DOHH2 (cell line): ENCODE data around the gene TULP4.

Experiments used
- EZH2phosphoT487 ChIP-seq: fragments of 200-600 bp; sonication (generic); IDR thresholded peaks from 2 replicates; pipeline ENCODE4 v1.6.1; 2017; ENCODE audit warnings: borderline replicate concordance, mild to moderate bottlenecking, antibody characterized with exemption, low read length, moderate library complexity, mixed read lengths
- TF ChIP-seq, protein P1 (sequence below): fragments of 200-600 bp; sonication (generic); IDR thresholded peaks from one replicate; pipeline ENCODE4 v1.5.1; 2014; ENCODE audit warnings: antibody characterized with exemption, mild to moderate bottlenecking, low read depth, low read length; ENCODE audit not compliant: poor library complexity, severe bottlenecking

DNA sequence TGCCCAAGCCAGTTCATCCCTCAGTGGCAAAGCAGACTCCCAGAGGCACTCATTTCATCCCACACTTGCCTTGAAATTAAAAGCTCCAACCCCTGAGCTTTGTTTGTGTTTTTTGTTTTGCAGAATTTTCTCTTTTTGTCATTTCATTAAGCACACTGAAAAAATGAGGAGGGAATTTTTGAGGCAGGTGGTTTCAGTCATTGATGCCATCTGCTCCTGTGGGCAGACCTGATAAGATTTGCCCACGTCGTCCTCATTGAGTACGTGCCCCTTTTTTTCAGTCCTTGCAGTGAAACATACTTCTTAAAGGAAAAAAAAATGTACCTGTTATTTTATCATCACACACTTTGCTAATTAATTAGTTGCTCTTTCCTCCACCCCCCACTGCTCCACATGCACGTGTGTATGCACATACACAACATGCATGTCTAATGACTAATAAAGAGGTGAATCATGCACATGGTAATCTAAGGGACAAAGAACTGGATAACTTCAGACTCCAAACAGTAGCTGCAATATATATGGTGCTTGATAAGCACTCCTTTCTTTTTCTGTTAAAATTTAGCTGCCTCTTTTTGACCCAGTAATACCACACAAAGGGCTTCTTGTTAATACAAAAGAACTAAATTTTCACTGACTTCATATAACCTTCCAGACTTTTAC lies 145.5 kb downstream of the TULP4 start:
- no peak for TF ChIP-seq EZH2phosphoT487
- TF ChIP-seq, protein P1, sequence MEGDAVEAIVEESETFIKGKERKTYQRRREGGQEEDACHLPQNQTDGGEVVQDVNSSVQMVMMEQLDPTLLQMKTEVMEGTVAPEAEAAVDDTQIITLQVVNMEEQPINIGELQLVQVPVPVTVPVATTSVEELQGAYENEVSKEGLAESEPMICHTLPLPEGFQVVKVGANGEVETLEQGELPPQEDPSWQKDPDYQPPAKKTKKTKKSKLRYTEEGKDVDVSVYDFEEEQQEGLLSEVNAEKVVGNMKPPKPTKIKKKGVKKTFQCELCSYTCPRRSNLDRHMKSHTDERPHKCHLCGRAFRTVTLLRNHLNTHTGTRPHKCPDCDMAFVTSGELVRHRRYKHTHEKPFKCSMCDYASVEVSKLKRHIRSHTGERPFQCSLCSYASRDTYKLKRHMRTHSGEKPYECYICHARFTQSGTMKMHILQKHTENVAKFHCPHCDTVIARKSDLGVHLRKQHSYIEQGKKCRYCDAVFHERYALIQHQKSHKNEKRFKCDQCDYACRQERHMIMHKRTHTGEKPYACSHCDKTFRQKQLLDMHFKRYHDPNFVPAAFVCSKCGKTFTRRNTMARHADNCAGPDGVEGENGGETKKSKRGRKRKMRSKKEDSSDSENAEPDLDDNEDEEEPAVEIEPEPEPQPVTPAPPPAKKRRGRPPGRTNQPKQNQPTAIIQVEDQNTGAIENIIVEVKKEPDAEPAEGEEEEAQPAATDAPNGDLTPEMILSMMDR: no peak
